Natural killer cell (primary cell): ENCODE results near the gene ASCL5. TPM values are rescaled to one million over a fixed set of nuclear protein-coding genes. Genes with fewer than 3 reads are reported as not detected.

Experiments
- ATAC-seq, 3 donors: fragments of 150-1000 bp in 2 of 3; fragments of 200-7000 bp in 1 of 3; cut with Tn5 transposase; 1 replicate in 1 of 3; 2 replicates in 2 of 3; pipeline ENCODE4 v1.10.0; 2021; ENCODE audit warnings: mild to moderate bottlenecking in 2 of 3, moderate library complexity in 2 of 3
- DNase-seq, 2 donors: peaks; one replicate each; pipeline versions ENCODE4 v3.0.0 to v3.0.0-alpha.2; 2013 to 2021; ENCODE audit warnings: mixed read lengths in 1 of 2
- H3K27ac ChIP-seq: one replicate; pipeline ENCODE4 v1.5.1; 2013; ENCODE audit warnings: mild to moderate bottlenecking, low read length
- H3K27me3 ChIP-seq: one replicate; pipeline ENCODE4 v1.6.1; 2013; ENCODE audit warnings: low read length; ENCODE audit not compliant: control insufficient read depth, insufficient read depth
- H3K36me3 ChIP-seq: one replicate; pipeline ENCODE4 v1.6.1; 2013; ENCODE audit warnings: low read length; ENCODE audit not compliant: control insufficient read depth, insufficient read depth
- H3K4me1 ChIP-seq: one replicate; pipeline ENCODE4 v1.6.1; 2013; ENCODE audit warnings: low read length; ENCODE audit not compliant: control insufficient read depth, insufficient read depth
- H3K4me3 ChIP-seq: one replicate; pipeline ENCODE4 v1.5.1; 2013; ENCODE audit warnings: low read length
- H3K9me3 ChIP-seq: one replicate; pipeline ENCODE4 v1.6.1; 2013; ENCODE audit warnings: low read length; ENCODE audit not compliant: control insufficient read depth, insufficient read depth
- H3K27ac Mint-ChIP-seq, 2 donors: one replicate each; pipeline ENCODE4 v1.8.0; 2022; ENCODE audit warnings: mild to moderate bottlenecking in 2 of 2, mixed read lengths in 2 of 2, moderate library complexity in 1 of 2
- H3K27me3 Mint-ChIP-seq, 2 donors: one replicate each; pipeline ENCODE4 v1.8.0; 2022; ENCODE audit warnings: low read depth in 2 of 2, mixed read lengths in 2 of 2
- H3K36me3 Mint-ChIP-seq: one replicate; pipeline ENCODE4 v1.8.0; 2022; ENCODE audit warnings: mixed read lengths
- H3K4me1 Mint-ChIP-seq, 2 donors: one replicate each; pipeline ENCODE4 v1.8.0; 2022; ENCODE audit warnings: mixed read lengths in 2 of 2
- H3K4me3 Mint-ChIP-seq: one replicate; pipeline ENCODE4 v1.8.0; 2022; ENCODE audit warnings: mild to moderate bottlenecking, moderate library complexity, mixed read lengths
- H3K9me3 Mint-ChIP-seq, 2 donors: one replicate each; pipeline ENCODE4 v1.8.0; 2022; ENCODE audit warnings: mixed read lengths in 2 of 2
- CTCF ChIP-seq: fragments of 200-600 bp; IDR thresholded peaks from one replicate; pipeline ENCODE4 v1.8.0; 2022; ENCODE audit warnings: antibody characterized with exemption
- WGBS: methylation state at CpG from one replicate; pipeline ENCODE4 v1.1.7; 2013; ENCODE audit warnings: missing lambda C conversion rate; ENCODE audit not compliant: insufficient coverage; 5-methylcytosine and 5-hydroxymethylcytosine counted together
- intact Hi-C: fragments of 100-400 bp; cut with micrococcal nuclease; formaldehyde crosslinking; loops from one replicate; pipeline ENCODE4 v1.14.2; 2022
- total RNA-seq, 4 donors: library from RNA; stranded (reverse); fragments of 120-200 nt in 1 of 4; gene quantifications; one replicate each; pipeline versions ENCODE4 v1.2.3 to v1.2.4, GENCODE V29; 2013 to 2022

ASCL5 gene
- total RNA-seq, 3 donors from 2014 or later (not counting 1 experiment from before 2014, with no cell fraction given): not detected

GRCh38 chr1:201110616-201111015, 16.4 kb downstream of the ASCL5 start:
- Mint-ChIP-seq H3K36me3 (no peaks in the 10 kb centered on the region), H3K27ac (no peak overlapping the region), H3K4me3 (no peak overlapping the region), H3K4me1 (peaks cover 8 to 12% of the 10 kb centered on the region in 2 donors), H3K27me3 (peaks cover 0 to 10% of the 10 kb centered on the region in 2 donors), H3K9me3 (no peaks in the 10 kb centered on the region)
- Histone ChIP-seq H3K4me3 (no peak overlapping the region), H3K4me1 (peaks cover 9% of the 10 kb centered on the region), H3K36me3 (no peaks in the 10 kb centered on the region), H3K27ac (no peak overlapping the region), H3K27me3 (peaks cover 7% of the 10 kb centered on the region), H3K9me3 (no peaks in the 10 kb centered on the region)
- ATAC-seq (no peak), DNase-seq (no peak)
- WGBS: 87% methylated on average over 3 of the region's 5 CpGs
- no peak for TF ChIP-seq CTCF
- intact Hi-C loops: loop anchor here (5.0 kb wide), 1 partner anchor 488 kb away; the partner anchor contains the start of gene KIF14

GRCh38 chr1:201110138-201110537, 16.8 kb downstream of the ASCL5 start:
- Mint-ChIP-seq H3K4me3 (no peak overlapping the region), H3K27me3 (peaks cover 0 to 10% of the 10 kb centered on the region in 2 donors), H3K4me1 (peaks cover 8 to 12% of the 10 kb centered on the region in 2 donors), H3K27ac (no peak overlapping the region), H3K36me3 (no peaks in the 10 kb centered on the region), H3K9me3 (no peaks in the 10 kb centered on the region)
- WGBS: 90% methylated on average over 10 of the region's 10 CpGs
- no peaks in the 10 kb centered on the region for H3K36me3 ChIP-seq
- ATAC-seq (no peak), DNase-seq (no peak)
- intact Hi-C loops: loop anchor here (5.0 kb wide), 1 partner anchor 488 kb away; the partner anchor contains the start of gene KIF14
- TF ChIP-seq CTCF: no peak
- peaks cover 2% of the 10 kb centered on the region for H3K27me3 ChIP-seq
- H3K4me1 ChIP-seq: peaks cover 9% of the 10 kb centered on the region
- no peaks in the 10 kb centered on the region for H3K9me3 ChIP-seq
- no peak overlapping the region for H3K27ac ChIP-seq
- no peak overlapping the region for H3K4me3 ChIP-seq

GRCh38 chr1:201109651-201110050, 17.3 kb downstream of the ASCL5 start:
- H3K9me3 Mint-ChIP-seq: no peaks in the 10 kb centered on the region
- no peaks in the 10 kb centered on the region for H3K9me3 ChIP-seq
- TF ChIP-seq CTCF: no peak
- H3K4me1 ChIP-seq: peaks cover 6% of the 10 kb centered on the region
- H3K4me3 Mint-ChIP-seq: no peak overlapping the region
- H3K36me3 Mint-ChIP-seq: no peaks in the 10 kb centered on the region
- ATAC-seq (no peak), DNase-seq (no peak)
- H3K36me3 ChIP-seq: no peaks in the 10 kb centered on the region
- 87% methylated on average over 1 of the region's 1 CpG for WGBS
- no peaks in the 10 kb centered on the region for H3K27me3 ChIP-seq
- intact Hi-C loops: loop anchor here (5.0 kb wide), 1 partner anchor 487 kb away; the partner anchor contains the start of gene KIF14
- H3K27me3 Mint-ChIP-seq: peaks cover 0 to 7% of the 10 kb centered on the region in 2 donors
- peaks cover 7 to 8% of the 10 kb centered on the region in 2 donors for H3K4me1 Mint-ChIP-seq
- no peak overlapping the region for H3K27ac ChIP-seq
- H3K4me3 ChIP-seq: no peak overlapping the region
- no peak overlapping the region for H3K27ac Mint-ChIP-seq

- TF ChIP-seq CTCF: no peak
- H3K9me3 ChIP-seq: no peaks in the 10 kb centered on the region
- DNase-seq (no peak), ATAC-seq (no peak)
- peaks cover under 1% of the 10 kb centered on the region for H3K4me1 ChIP-seq
- intact Hi-C loops: no loop called here
- H3K4me3 ChIP-seq: no peak overlapping the region
- Mint-ChIP-seq H3K4me1 (no peaks in the 10 kb centered on the region), H3K4me3 (no peak overlapping the region), H3K36me3 (no peaks in the 10 kb centered on the region), H3K9me3 (no peaks in the 10 kb centered on the region), H3K27me3 (peaks cover 0 to 5% of the 10 kb centered on the region in 2 donors), H3K27ac (no peak overlapping the region)
- WGBS: 90% methylated on average over 1 of the region's 1 CpG
- H3K36me3 ChIP-seq: no peaks in the 10 kb centered on the region
- no peaks in the 10 kb centered on the region for H3K27me3 ChIP-seq
- no peak overlapping the region for H3K27ac ChIP-seq
These were observed 18.4 kb downstream of the ASCL5 start for GRCh38 chr1:201108614-201109013.
